ENCODE results near the gene TMEM114.

DNA sequence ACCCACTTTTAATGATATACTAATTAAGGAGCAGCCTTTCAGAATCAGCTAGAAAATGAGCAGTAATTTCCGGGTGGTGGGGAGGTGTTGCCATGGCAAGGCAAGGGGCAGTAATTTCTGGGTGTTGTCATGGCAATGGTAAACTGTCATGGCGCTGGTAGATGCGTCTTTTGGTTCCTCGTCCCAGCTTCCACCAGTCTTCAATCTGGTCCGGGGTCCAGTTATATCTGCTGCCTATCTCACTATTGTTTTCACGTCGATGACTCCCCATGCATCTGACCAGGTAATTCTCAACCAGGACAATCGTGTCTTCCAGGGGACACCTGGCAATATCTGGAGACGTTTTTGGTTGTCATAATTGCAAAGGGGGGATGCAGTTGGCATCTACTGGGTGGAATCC is 34.9 kb downstream of the TMEM114 start:
- TF ChIP-seq, protein P1, sequence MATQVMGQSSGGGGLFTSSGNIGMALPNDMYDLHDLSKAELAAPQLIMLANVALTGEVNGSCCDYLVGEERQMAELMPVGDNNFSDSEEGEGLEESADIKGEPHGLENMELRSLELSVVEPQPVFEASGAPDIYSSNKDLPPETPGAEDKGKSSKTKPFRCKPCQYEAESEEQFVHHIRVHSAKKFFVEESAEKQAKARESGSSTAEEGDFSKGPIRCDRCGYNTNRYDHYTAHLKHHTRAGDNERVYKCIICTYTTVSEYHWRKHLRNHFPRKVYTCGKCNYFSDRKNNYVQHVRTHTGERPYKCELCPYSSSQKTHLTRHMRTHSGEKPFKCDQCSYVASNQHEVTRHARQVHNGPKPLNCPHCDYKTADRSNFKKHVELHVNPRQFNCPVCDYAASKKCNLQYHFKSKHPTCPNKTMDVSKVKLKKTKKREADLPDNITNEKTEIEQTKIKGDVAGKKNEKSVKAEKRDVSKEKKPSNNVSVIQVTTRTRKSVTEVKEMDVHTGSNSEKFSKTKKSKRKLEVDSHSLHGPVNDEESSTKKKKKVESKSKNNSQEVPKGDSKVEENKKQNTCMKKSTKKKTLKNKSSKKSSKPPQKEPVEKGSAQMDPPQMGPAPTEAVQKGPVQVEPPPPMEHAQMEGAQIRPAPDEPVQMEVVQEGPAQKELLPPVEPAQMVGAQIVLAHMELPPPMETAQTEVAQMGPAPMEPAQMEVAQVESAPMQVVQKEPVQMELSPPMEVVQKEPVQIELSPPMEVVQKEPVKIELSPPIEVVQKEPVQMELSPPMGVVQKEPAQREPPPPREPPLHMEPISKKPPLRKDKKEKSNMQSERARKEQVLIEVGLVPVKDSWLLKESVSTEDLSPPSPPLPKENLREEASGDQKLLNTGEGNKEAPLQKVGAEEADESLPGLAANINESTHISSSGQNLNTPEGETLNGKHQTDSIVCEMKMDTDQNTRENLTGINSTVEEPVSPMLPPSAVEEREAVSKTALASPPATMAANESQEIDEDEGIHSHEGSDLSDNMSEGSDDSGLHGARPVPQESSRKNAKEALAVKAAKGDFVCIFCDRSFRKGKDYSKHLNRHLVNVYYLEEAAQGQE (IDR thresholded peaks at IDR 0.05; ENCODE audit: insufficient read depth in 1 of 2, low read depth in 2 of 2, low read length in 2 of 2): no peak
- TF ChIP-seq POLR2AphosphoS5 (IDR thresholded peaks at IDR 0.05; ENCODE audit: low read depth, low read length) (no peak), TAF1 (IDR thresholded peaks at IDR 0.05; ENCODE audit: borderline replicate concordance, insufficient read depth, low read length) (no peak), FOXP2 (optimal IDR thresholded peaks at IDR 0.05; ENCODE audit: borderline replicate concordance, extremely low read depth, extremely low read length, insufficient read depth) (no peak)

Data from PFSK-1 (cell line).